HS-27A (cell line): Measurements from ENCODE around the gene PTGIS.

Experiments used
- DNase-seq: peaks from one replicate; pipeline ENCODE4 v3.0.0-alpha.2; 2012; ENCODE audit warnings: low read depth, missing footprints

Gene PTGIS

GRCh38 chr20:49496553-49497397, 71.2 kb downstream of the PTGIS start:
- no peak for DNase-seq

GRCh38 chr20:49496043-49496442, 71.9 kb downstream of the PTGIS start:
- no peak for DNase-seq

- no peak for DNase-seq
These were observed 77.2 kb downstream of the PTGIS start for GRCh38 chr20:49490689-49491088.

- DNase-seq, result no peak
These were observed 78.2 kb downstream of the PTGIS start for GRCh38 chr20:49489688-49490087.

- DNase-seq, result no peak
These were observed 81.9 kb downstream of the PTGIS start for GRCh38 chr20:49486064-49486463.

DNA sequence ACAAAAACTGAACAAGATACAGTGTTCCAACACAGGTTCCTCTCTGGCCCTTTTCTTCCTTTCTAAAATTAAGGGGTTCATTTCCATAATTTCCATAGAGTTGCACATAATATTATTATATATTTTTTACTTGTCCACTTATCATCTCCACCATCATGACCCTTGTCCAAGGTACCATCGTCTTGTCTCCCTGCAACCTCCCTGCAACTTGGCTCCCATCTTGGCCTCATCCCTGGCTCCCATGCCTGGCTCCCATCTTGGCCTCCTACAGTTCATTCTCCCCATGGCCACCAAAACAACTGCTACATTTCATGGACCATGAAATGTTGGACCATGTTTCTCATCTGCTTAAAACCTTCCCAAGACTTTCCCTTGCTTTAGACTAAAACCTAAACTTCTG, 82.4 kb downstream of the PTGIS start:
- no peak for DNase-seq

DNA sequence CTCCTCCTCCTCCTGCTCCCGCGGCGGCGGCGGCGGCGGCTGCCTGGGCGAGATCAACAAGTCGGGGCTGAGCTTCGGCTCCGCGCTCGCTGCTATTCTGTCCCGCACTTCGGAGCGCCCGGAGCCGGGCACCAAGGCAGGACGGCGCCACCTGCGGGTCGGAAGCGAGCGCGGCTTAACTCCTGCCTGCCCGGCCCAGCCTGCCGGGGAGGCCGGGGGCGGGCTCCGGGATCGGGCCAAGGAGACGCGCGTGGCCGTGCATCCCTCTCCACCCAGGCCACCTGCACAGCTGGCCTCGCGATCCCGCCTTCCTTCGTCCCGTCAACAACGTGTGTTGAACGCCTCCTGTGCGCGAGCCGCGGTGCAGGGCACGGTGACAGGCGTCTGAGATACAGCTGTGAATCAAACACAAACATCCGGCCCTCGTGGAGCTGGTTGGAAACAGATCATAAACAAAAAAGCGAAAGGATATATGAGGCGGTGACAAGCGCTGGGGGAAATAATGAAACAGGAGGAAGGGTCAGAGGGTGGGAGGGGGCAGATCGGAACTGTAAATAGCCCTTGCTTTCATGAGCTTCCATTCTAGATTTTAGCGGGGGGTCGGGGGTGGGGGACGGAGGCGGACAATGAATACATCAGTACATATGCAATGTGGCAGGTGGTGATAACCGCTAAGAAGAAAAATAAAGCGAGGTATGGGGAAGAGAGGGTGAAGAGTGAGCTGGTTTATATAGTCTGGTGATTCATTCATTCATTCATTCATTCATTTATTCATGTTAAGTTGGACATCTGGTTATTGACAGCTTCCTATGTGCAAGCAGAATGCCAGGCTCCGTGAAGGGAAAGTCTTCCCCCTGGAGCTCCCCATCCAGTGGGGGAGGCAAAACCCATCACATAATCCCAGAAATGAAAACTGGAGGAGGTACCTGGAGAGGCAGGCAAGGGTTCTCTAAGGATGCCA, 83.5 kb downstream of the PTGIS start:
- DNase-seq, result peak; percentile 51

- no peak for DNase-seq
These were observed 84.2 kb downstream of the PTGIS start for GRCh38 chr20:49483696-49484123.

DNA sequence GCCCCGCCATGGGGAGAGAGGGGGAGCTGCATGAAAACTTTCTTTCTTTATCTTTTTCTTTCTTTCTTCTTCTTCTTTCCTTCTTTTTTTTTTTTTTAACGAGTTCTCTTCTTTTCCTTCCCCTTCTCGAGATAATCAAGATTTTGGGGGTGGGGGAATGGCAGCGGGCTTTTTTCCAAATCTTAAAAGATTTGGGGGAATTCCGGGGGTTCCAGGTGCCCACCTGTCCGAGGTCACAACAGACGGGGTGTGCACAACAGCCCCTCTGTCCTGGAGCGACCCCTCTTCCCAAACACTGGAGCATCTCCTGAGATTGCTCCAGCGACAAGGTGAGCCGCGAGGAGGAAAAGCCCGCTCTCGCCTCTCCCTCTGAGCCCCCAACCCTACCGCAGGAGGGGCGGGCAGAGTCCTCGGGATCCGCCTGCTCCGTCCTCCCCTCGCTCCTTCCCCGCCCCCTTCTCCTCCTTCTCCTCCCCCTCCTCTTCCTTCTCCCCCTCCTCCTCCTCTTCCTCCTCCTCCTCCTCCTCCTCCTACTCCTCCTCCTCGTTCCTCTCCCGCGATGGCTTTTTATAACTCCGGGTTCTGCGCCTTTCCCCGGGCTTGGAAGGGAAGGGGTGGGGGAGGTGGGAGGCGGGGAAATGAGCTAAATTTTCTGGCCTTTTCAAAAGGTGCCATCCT, 84.8 kb downstream of the PTGIS start:
- no peak for DNase-seq

DNA sequence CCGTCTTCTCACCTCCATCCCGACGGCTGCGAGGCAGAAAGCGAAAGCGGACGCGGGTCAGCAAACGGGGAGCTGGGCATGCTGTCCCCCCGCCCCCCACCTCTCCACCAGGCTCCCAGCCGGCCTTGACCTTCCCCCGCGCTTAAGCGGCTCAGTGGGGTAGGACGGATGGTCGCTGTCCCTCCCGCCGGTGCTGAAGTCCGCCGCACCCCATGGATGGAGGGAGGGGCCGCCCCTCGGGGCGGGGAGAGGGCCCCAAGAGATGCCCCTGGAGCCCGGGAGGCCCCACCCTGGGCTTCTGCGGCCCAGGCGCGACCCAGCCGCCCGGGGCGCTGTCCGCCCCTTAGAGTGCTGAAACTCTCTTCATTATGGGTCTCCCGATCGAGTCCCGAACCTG, 85.3 kb downstream of the PTGIS start, which contains the start of gene KCNB1:
KCNB1 (minus strand) TSS at position 48 of the 397 bp plus-strand sequence. CDS start 188 bp downstream, outside the sequence.
- DNase-seq, result no peak

- DNase-seq, result no peak
These were observed 85.8 kb downstream of the PTGIS start for GRCh38 chr20:49482173-49482572.

- no peak for DNase-seq
These were observed 86.8 kb downstream of the PTGIS start for GRCh38 chr20:49481116-49481515.

- DNase-seq, result no peak
These were observed 87.7 kb downstream of the PTGIS start for GRCh38 chr20:49480236-49480635.

GRCh38 chr20:49479785-49480184, 88.2 kb downstream of the PTGIS start:
- no peak for DNase-seq

- DNase-seq, result no peak
These were observed 88.9 kb downstream of the PTGIS start for GRCh38 chr20:49478754-49479689.

GRCh38 chr20:49478266-49478665, 89.7 kb downstream of the PTGIS start:
- no peak for DNase-seq

GRCh38 chr20:49477200-49477599, 90.7 kb downstream of the PTGIS start:
- DNase-seq, result no peak

- no peak for DNase-seq
These were observed 92.0 kb downstream of the PTGIS start for GRCh38 chr20:49476016-49476355.

DNA sequence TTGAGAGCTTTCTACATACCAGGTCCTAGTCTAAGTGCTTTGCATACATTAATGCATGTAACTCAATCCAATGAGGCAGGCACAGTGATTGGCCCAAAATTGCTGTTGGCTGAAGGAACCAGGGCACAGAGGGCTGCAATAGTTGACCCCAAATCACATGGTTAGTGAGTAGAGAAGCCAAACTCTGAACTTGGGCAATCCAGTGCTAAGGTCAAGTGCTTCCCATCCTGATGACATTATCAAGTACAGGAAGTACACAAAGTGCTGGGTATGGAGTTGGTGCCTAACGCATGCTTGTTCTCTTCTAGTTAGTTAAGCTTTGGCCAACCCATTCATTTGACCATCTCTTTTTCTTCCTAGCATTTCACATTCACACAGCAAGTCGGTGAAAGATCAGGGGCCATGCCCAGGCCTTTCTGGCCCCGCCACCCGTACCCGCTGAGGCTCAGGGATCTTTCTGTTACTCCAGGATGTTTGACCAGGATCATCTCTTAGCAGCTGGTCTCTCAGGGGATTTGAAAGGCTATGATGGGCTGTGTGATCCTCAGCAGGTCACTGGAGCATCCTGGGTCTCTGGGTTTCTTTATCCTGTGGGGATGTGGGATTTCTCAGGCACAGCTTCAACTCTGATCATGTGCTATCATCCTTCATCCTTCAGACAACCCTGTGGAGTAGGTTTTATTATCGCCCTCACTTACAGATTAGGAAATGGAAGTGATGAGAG, 92.5 kb downstream of the PTGIS start:
- DNase-seq, result no peak

DNA sequence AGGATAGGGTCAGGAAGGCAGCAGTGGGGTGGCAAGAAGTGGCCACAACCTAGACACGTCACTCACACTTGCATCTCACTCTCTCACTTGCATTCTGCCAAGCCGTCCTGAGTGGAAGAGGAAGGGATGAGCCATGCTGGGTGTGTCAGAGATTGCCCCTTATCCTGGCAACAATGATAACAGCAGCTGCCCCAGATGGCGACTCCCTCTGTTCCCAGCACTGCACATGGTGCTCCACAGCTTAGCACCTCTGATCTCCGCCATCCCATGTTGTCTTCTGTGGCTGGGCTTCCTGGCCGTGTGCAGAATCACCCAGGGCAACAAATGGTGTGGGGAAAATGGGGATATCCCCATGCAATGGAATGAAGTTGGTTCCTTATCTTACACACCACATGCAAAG, 96.5 kb downstream of the PTGIS start:
- DNase-seq, result no peak
